IPS-15b (cell line): ENCODE results near the gene ADAMTSL3.

Experiments
- H3K27me3 ChIP-seq: one replicate; pipeline ENCODE4 v1.6.1; 2013; ENCODE audit warnings: low read length; ENCODE audit not compliant: control insufficient read depth, insufficient read depth
- H3K36me3 ChIP-seq: one replicate; pipeline ENCODE4 v1.6.1; 2013; ENCODE audit warnings: low read length; ENCODE audit not compliant: control insufficient read depth, insufficient read depth
- H3K4me1 ChIP-seq: one replicate; pipeline ENCODE4 v1.6.1; 2013; ENCODE audit warnings: mild to moderate bottlenecking, low read length; ENCODE audit not compliant: control insufficient read depth, insufficient read depth
- H3K4me3 ChIP-seq: one replicate; pipeline ENCODE4 v1.5.1; 2013; ENCODE audit warnings: low read depth, low read length
- H3K9ac ChIP-seq: one replicate; pipeline ENCODE4 v1.6.1; 2013; ENCODE audit warnings: low read depth, mild to moderate bottlenecking, low read length
- H3K9me3 ChIP-seq: one replicate; pipeline ENCODE4 v1.6.1; 2013; ENCODE audit warnings: mild to moderate bottlenecking, low read length; ENCODE audit not compliant: control insufficient read depth, insufficient read depth

The ADAMTSL3 gene

DNA sequence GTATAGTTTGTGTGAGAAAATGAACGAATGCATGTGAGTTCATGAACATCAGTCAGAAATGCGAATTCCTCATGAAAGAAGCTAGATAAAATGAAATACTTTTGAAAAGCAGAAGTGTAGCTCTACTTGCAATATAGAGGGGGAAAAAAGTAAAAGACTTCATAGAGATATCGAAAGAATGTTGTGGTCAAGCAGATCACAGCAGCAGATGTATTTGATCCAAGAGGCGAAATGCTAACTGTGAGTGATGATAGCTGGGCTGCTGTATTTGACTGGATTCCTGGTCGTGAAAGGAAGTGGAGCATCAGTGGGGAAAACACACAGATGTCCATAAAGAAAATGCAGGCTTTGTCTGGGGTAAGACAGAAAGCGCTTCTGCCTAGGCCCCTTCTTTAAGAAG is 112.4 kb downstream of the ADAMTSL3 start:
- H3K27me3 ChIP-seq: no peaks in the 10 kb centered on the region
- no peaks in the 10 kb centered on the region for H3K4me1 ChIP-seq
- H3K9ac ChIP-seq: no peak overlapping the region
- H3K9me3 ChIP-seq: no peaks in the 10 kb centered on the region
- no peaks in the 10 kb centered on the region for H3K36me3 ChIP-seq
- H3K4me3 ChIP-seq: no peak overlapping the region

- Histone ChIP-seq H3K27me3 (no peaks in the 10 kb centered on the region), H3K9ac (no peak overlapping the region), H3K36me3 (no peaks in the 10 kb centered on the region), H3K4me3 (no peak overlapping the region), H3K4me1 (no peaks in the 10 kb centered on the region), H3K9me3 (no peaks in the 10 kb centered on the region)
These were observed 113.8 kb downstream of the ADAMTSL3 start for GRCh38 chr15:83767741-83768140.

DNA sequence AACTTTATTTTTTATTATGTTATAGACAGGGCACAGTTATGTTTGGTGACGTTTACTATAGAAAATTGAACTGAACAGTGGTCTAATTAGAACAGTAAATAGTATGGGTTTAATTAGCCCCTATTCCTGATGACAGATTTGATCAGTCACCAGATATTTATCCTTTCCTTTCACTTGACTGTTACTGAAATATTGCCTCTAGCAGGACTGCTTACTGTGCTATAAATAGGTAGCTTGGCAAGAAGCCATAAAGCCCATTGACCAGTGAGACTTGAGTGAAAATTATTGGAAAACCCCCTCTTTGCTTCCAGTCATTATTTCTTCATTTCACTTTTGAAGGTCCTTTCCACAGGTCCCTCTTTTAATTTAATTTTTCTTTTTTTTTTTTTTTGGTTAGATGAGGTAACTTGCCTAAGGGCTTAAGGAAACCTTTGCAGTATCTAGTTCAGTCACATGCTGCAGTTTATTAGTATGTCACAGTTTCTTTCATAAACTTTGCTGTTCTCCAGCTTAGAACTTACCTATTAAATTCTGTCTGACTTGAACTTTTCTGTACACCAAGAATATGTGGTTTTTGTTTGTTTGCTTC is 115.6 kb downstream of the ADAMTSL3 start:
- no peaks in the 10 kb centered on the region for H3K9me3 ChIP-seq
- no peaks in the 10 kb centered on the region for H3K4me1 ChIP-seq
- no peaks in the 10 kb centered on the region for H3K27me3 ChIP-seq
- H3K36me3 ChIP-seq: no peaks in the 10 kb centered on the region
- H3K9ac ChIP-seq: no peak overlapping the region
- H3K4me3 ChIP-seq: no peak overlapping the region

DNA sequence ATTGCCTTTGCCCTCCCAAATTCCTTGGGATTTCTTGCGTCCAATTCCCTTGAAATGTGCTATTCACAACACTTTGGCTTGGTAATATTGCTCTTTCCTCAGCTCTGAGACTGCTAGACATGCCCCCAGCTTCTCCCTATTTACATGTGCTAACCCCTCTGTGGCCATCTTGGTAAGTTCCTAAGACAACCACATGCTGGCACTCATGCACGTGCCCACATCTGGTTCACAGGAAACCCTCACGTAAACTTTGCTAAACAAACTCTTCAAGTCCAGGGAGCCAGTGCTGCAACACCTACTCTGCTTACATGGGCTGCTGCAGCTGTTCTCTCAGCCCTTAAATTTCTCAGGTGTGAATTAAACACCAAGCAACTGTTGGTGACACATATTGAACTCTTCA is 121.8 kb downstream of the ADAMTSL3 start:
- Histone ChIP-seq H3K9me3 (no peaks in the 10 kb centered on the region), H3K9ac (no peak overlapping the region), H3K36me3 (no peaks in the 10 kb centered on the region), H3K27me3 (no peaks in the 10 kb centered on the region), H3K4me3 (no peak overlapping the region), H3K4me1 (no peaks in the 10 kb centered on the region)

GRCh38 chr15:83776986-83777385 is 123.1 kb downstream of the ADAMTSL3 start:
- Histone ChIP-seq H3K4me3 (no peak overlapping the region), H3K36me3 (no peaks in the 10 kb centered on the region), H3K9me3 (no peaks in the 10 kb centered on the region), H3K4me1 (no peaks in the 10 kb centered on the region), H3K27me3 (no peaks in the 10 kb centered on the region), H3K9ac (no peak overlapping the region)

DNA sequence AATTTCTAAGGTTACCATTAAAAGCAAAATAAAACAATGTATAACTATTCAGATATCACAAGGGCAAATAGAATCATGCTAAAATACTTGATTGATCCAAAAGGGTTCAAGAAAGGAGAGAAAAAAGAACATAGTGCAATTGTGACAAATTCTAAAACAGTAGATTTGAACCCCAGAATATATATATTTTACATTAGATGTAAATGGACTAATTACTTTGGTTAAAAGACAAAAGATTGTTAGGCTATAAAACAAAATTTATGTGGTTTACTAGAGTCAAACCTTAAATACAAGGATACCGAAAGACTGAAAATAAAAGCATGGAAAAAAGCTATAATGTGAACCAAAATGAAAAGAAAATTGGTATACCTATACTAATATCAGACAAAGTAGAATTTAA is 129.3 kb downstream of the ADAMTSL3 start:
- no peaks in the 10 kb centered on the region for H3K9me3 ChIP-seq
- no peaks in the 10 kb centered on the region for H3K27me3 ChIP-seq

DNA sequence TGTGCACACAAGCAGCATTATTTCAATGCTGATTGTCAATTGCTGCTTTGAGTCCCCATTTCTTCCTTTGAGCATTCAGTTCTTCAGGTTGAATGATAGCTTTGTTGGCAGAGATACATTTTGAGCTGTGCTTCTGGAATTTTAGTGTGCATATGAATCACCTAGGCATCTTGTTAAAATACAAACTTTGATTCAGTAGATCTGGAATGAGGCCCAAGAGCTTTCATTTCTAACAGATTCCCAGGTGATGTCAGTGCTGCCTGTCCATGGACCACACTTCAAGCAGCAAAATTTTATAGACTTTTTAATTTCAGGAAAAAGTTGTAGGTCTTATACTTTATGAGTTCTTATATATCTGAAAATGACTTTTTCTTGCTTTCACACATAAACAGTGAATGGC is 131.1 kb downstream of the ADAMTSL3 start:
- Histone ChIP-seq H3K9me3 (no peaks in the 10 kb centered on the region), H3K4me3 (no peak overlapping the region), H3K4me1 (no peaks in the 10 kb centered on the region), H3K36me3 (no peaks in the 10 kb centered on the region), H3K9ac (no peak overlapping the region), H3K27me3 (no peaks in the 10 kb centered on the region)

More for the DNA sequence above, 129.3 kb downstream of the ADAMTSL3 start:
- Histone ChIP-seq H3K4me1 (no peaks in the 10 kb centered on the region), H3K9ac (no peak overlapping the region), H3K36me3 (no peaks in the 10 kb centered on the region), H3K4me3 (no peak overlapping the region)

DNA sequence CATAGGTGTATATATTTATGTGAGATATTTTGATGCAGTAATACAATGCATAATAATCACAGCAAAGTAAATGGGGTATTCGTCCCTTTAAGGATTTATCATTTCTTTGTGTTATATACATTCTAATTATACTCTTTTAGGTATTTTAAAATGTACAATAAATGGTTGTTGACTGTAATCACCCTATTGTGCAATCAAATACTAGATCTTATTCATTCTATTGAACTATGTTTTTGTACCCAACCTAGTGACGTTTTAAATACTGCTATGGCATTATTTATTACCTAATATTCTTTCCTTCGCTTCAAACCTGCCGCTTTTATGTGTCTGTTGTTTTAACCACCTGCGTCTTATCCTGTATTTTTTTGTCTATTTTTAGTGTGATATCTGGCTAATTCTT is 132.4 kb downstream of the ADAMTSL3 start:
- Histone ChIP-seq H3K9me3 (no peaks in the 10 kb centered on the region), H3K4me3 (no peak overlapping the region), H3K4me1 (no peaks in the 10 kb centered on the region), H3K9ac (no peak overlapping the region), H3K27me3 (no peaks in the 10 kb centered on the region), H3K36me3 (no peaks in the 10 kb centered on the region)

GRCh38 chr15:83793069-83793468 is 139.1 kb downstream of the ADAMTSL3 start:
- no peaks in the 10 kb centered on the region for H3K36me3 ChIP-seq
- H3K4me3 ChIP-seq: no peak overlapping the region
- H3K9me3 ChIP-seq: no peaks in the 10 kb centered on the region
- H3K9ac ChIP-seq: no peak overlapping the region
- H3K27me3 ChIP-seq: no peaks in the 10 kb centered on the region
- H3K4me1 ChIP-seq: no peaks in the 10 kb centered on the region

DNA sequence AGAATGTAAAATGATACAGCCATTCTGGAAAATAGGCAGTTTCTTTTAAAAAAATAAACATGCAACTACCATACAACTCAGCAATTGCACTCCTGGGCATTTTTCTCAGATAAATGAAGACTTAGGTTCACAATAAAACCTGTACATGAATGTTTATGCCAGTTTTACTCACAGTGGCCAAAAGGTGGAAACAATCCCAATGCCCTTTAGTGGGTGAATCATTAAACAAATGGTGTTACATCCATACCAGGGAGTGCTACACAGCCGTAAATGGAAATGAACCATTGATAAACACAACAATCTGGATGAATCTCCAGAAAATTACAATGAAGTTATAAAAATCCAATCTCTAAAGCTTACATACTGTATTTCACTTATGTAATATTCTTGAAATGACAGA is 140.3 kb downstream of the ADAMTSL3 start:
- Histone ChIP-seq H3K4me3 (no peak overlapping the region), H3K27me3 (no peaks in the 10 kb centered on the region), H3K4me1 (no peaks in the 10 kb centered on the region), H3K36me3 (no peaks in the 10 kb centered on the region), H3K9ac (no peak overlapping the region), H3K9me3 (no peaks in the 10 kb centered on the region)

GRCh38 chr15:83809345-83809744 is 155.4 kb downstream of the ADAMTSL3 start:
- no peak overlapping the region for H3K4me3 ChIP-seq
- no peaks in the 10 kb centered on the region for H3K9me3 ChIP-seq
- no peaks in the 10 kb centered on the region for H3K36me3 ChIP-seq
- no peak overlapping the region for H3K9ac ChIP-seq
- H3K27me3 ChIP-seq: no peaks in the 10 kb centered on the region
- H3K4me1 ChIP-seq: no peaks in the 10 kb centered on the region

- no peaks in the 10 kb centered on the region for H3K4me1 ChIP-seq
- no peaks in the 10 kb centered on the region for H3K36me3 ChIP-seq
- no peak overlapping the region for H3K4me3 ChIP-seq
- H3K9me3 ChIP-seq: no peaks in the 10 kb centered on the region
- H3K9ac ChIP-seq: no peak overlapping the region
- no peaks in the 10 kb centered on the region for H3K27me3 ChIP-seq
These were observed 156.2 kb downstream of the ADAMTSL3 start for GRCh38 chr15:83810110-83810509.
